A172 (cell line): ENCODE data around the gene KRT17. TPM values are rescaled to one million over a fixed set of nuclear protein-coding genes. Genes with fewer than 3 reads are reported as not detected.

Experiments used
- DNase-seq: peaks from one replicate; pipeline ENCODE4 v3.0.0-alpha.2; 2015; ENCODE audit warnings: low spot score
- total RNA-seq: library from RNA; depleted of rRNA; stranded (reverse); fragments of >200 nt; shearing (Covaris generic); gene quantifications from 2 replicates; pipeline ENCODE4 v1.2.3, GENCODE V29; 2014; rRNA removed

The KRT17 gene
- total RNA-seq, 1 experiment from 2014 or later, result not detected

DNA sequence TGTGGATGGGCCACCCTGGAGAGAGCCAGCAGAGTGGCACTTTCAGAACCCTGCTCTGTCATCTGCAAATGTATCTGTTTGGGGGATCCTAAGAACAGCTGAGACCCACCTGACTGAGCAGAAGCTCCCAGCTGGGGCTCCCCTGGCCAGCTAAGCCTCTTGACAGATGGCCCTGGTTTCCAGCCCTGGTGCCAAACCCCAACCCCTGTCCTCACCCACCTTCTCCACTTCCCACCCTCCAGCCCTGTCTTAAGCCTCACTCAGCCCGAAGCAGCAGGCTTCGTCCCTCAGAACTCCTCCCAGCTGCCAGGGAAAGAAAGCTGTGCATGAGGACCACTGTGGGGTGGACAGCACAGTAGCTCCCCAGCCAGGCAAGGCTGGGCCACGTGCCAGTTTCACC, 49.0 kb downstream of the KRT17 start:
- no peak for DNase-seq

DNA sequence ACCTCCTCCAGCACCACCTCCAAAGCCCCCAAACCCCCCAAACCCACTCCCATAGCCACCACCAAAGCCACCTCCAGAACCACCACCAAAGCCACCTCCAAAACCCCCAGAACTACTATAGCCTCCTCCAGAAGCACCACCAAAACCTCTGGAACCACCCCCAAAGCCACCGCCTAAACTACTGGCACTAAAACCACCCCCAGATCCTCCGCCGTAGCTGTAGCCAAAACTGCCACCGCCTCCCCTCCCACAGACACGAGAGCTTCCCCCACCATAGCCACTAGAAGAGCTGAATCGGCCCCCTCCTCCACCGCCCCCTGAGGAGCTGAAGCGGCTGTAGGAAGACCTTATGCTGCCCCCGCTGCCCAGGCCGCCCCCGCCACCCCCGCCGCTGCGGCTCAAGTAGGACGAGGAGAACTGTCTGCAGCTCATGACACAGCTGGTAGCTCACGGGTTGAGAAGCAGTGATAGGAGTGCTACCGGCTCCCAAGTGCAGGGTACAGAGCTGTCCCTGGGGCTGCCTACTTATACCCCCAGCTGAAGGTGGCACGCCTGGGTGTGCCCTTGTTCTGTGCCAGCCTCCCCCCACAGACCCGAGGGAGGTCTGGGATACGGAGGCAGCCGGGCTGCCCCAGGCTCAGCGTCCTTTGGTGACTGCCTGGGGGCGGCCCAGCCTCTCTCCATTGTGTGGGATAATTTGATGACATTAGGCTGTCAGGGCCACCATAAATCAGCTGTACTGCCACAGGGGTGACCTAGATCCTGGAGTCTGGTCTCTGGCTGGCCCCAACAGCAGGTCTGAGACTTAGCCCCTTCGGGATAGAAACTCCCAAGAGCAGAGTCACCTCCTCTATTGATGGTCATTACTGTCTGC, 52.6 kb downstream of the KRT17 start, which contains the start of gene KRT9:
TSS of gene KRT9 (minus strand) at position 499 of the 874 bp plus-strand sequence. CDS start at position 432, 67 bp downstream.
- no peak for DNase-seq

Other genes with a start within 250 kb of the KRT17 start
- gene KRT34, start 242.3 kb downstream of the KRT17 start, total RNA-seq, result 0.31 and 1.1 TPM in 2 replicates
- gene KRT31, start 227.0 kb downstream of the KRT17 start, total RNA-seq, result not detected in 2 replicates
- not detected in 2 replicates for gene KRT37, start 200.0 kb downstream of the KRT17 start, total RNA-seq
- gene KRT38, start 183.6 kb downstream of the KRT17 start, total RNA-seq, result not detected in 2 replicates
- gene KRT32, start 157.2 kb downstream of the KRT17 start, total RNA-seq, result 0.12 TPM in 1 of 2 replicates, not detected in the other
- not detected in 2 replicates for gene KRT35, start 143.4 kb downstream of the KRT17 start, total RNA-seq
- gene KRT36, start 134.7 kb downstream of the KRT17 start, total RNA-seq, result 0.05 TPM in 1 of 2 replicates, not detected in the other
- gene KRT13, start 119.0 kb downstream of the KRT17 start, total RNA-seq, result 2.7 and 2.8 TPM in 2 replicates
- gene KRT15, start 105.7 kb downstream of the KRT17 start, total RNA-seq, result 29.8 and 31.9 TPM in 2 replicates
- 8.5 and 11.5 TPM in 2 replicates for gene KRT19, start 96.3 kb downstream of the KRT17 start, total RNA-seq
- not detected in 2 replicates for gene KRT9, start 52.5 kb downstream of the KRT17 start, total RNA-seq
- not detected in 2 replicates for gene KRT14, start 37.7 kb downstream of the KRT17 start, total RNA-seq
- gene KRT16, start 11.8 kb downstream of the KRT17 start, total RNA-seq, result 0.50 and 2.2 TPM in 2 replicates
- gene EIF1, start 64.3 kb upstream of the KRT17 start, total RNA-seq, result 58.0 and 74.2 TPM in 2 replicates
- gene GAST, start 87.8 kb upstream of the KRT17 start, total RNA-seq, result not detected in 2 replicates
- 0.14 and 0.43 TPM in 2 replicates for gene HAP1, start 110.1 kb upstream of the KRT17 start, total RNA-seq
- gene JUP, start 162.1 kb upstream of the KRT17 start, total RNA-seq, result 64.6 and 78.6 TPM in 2 replicates
- 66.5 and 71.6 TPM in 2 replicates for gene P3H4, start 187.4 kb upstream of the KRT17 start, total RNA-seq
- 131 and 139 TPM in 2 replicates for gene FKBP10, start 188.4 kb upstream of the KRT17 start, total RNA-seq
- 101 TPM in 2 replicates for gene NT5C3B, start 211.7 kb upstream of the KRT17 start, total RNA-seq
- gene KLHL10, start 213.2 kb upstream of the KRT17 start, total RNA-seq, result not detected in 2 replicates
- 31.5 and 34.8 TPM in 2 replicates for gene KLHL11, start 240.8 kb upstream of the KRT17 start, total RNA-seq